NCI-H146 treated with DMSO at 0.1 percent for 48 hours (cell line): ENCODE measurements around the gene AKAP10.
"Not testable (repeated sequence)": the region's sequence is repeated elsewhere in the genome, so short reads cannot be mapped to it uniquely, and the experiment has no call there.

ENCODE experiments used
- DNase-seq: peaks from one replicate; lab custom pipeline; 2025; ENCODE audit not compliant: unreplicated experiment; lab: John Stamatoyannopoulos, UW

Gene AKAP10

GRCh38 chr17:19874256-19874655, 103.4 kb downstream of the AKAP10 start:
- DNase-seq: no peak

GRCh38 chr17:19873346-19873745, 104.3 kb downstream of the AKAP10 start:
- no peak for DNase-seq

GRCh38 chr17:19868079-19868395, 109.6 kb downstream of the AKAP10 start:
- DNase-seq: no peak

GRCh38 chr17:19867329-19868078, 110.1 kb downstream of the AKAP10 start, which contains the start of gene ULK2:
TSS of gene ULK2 (minus strand) at chr17:19867936. CDS start at chr17:19867417, 519 bp downstream.
- DNase-seq: peak; percentile 24

- peak; percentile 22 for DNase-seq
Observed at GRCh38 chr17:19867079-19867328, 110.6 kb downstream of the AKAP10 start.

- no peak for DNase-seq
Observed at GRCh38 chr17:19865021-19865420, 112.6 kb downstream of the AKAP10 start.

GRCh38 chr17:19860647-19861177, 116.9 kb downstream of the AKAP10 start:
- not testable (repeated sequence) for DNase-seq

- no peak for DNase-seq
Observed at GRCh38 chr17:19857640-19858039, 120.0 kb downstream of the AKAP10 start.
